Endodermal cell (in vitro differentiated cells): ENCODE data around the gene FAM151B. TPM values are rescaled to one million over a fixed set of nuclear protein-coding genes. Genes with fewer than 3 reads are reported as not detected.
"Not testable (repeated sequence)": the region's sequence is repeated elsewhere in the genome, so short reads cannot be mapped to it uniquely, and the experiment has no call there.

Experiments used
- DNase-seq: peaks from one replicate; pipeline ENCODE4 v3.0.0-alpha.2; 2017
- H3K27ac ChIP-seq: 2 replicates; pipeline ENCODE4 v1.5.1; 2013; ENCODE audit warnings: mild to moderate bottlenecking, low read depth, low read length, moderate library complexity
- H3K27me3 ChIP-seq: 2 replicates; pipeline ENCODE4 v1.6.1; 2013; ENCODE audit warnings: mild to moderate bottlenecking, low read length, moderate library complexity; ENCODE audit not compliant: insufficient read depth, control insufficient read depth, poor library complexity, severe bottlenecking
- H3K36me3 ChIP-seq: 2 replicates; pipeline ENCODE4 v1.7.0; 2013; ENCODE audit warnings: mild to moderate bottlenecking, low read length, moderate library complexity; ENCODE audit not compliant: control insufficient read depth, insufficient read depth
- H3K4me1 ChIP-seq: one replicate; pipeline ENCODE4 v1.7.0; 2013; ENCODE audit warnings: low read length; ENCODE audit not compliant: control insufficient read depth, insufficient read depth
- H3K4me3 ChIP-seq: 2 replicates; pipeline ENCODE4 v1.5.1; 2013; ENCODE audit warnings: mild to moderate bottlenecking, low read length, moderate library complexity
- H3K9ac ChIP-seq: 2 replicates; pipeline ENCODE4 v1.6.1; 2013; ENCODE audit warnings: mild to moderate bottlenecking, low read length, moderate library complexity; ENCODE audit not compliant: poor library complexity, severe bottlenecking; ENCODE audit errors: extremely low read depth
- H3K9me3 ChIP-seq: 2 replicates; pipeline ENCODE4 v1.6.1; 2013; ENCODE audit warnings: mild to moderate bottlenecking, low read length, moderate library complexity; ENCODE audit not compliant: control insufficient read depth
- H3K27ac Mint-ChIP-seq: 2 replicates; pipeline ENCODE4 v1.8.0; 2020; ENCODE audit warnings: mixed read lengths
- H3K27me3 Mint-ChIP-seq: 2 replicates; pipeline ENCODE4 v1.8.0; 2021; ENCODE audit warnings: mild to moderate bottlenecking, mixed read lengths; ENCODE audit not compliant: insufficient read depth
- H3K36me3 Mint-ChIP-seq: 2 replicates; pipeline ENCODE4 v1.8.0; 2020; ENCODE audit warnings: low read depth, mixed read lengths
- H3K4me1 Mint-ChIP-seq: 2 replicates; pipeline ENCODE4 v1.8.0; 2020; ENCODE audit warnings: mixed read lengths
- H3K4me3 Mint-ChIP-seq: 2 replicates; pipeline ENCODE4 v1.8.0; 2020; ENCODE audit warnings: mild to moderate bottlenecking, moderate library complexity, mixed read lengths
- H3K9me3 Mint-ChIP-seq: 2 replicates; pipeline ENCODE4 v1.8.0; 2020; ENCODE audit warnings: mild to moderate bottlenecking, mixed read lengths
- WGBS, 2 experiments: methylation state at CpG; one replicate each; pipeline versions ENCODE4 v1.1.5 to v1.1.7; 2013; ENCODE audit warnings: missing lambda C conversion rate in 2 of 2, mixed read lengths in 1 of 2; ENCODE audit not compliant: insufficient coverage in 1 of 2, insufficient read length in 1 of 2; 5-methylcytosine and 5-hydroxymethylcytosine counted together
- total RNA-seq, 2 donors: library from RNA; stranded (reverse); fragmentation: NEBNext Ultra II Directional in 1 of 2; extraction: Animal tissue kit (Norgen Biotek cat#: 25700) in 1 of 2; gene quantifications; 2 replicates in 1 of 2; 3 replicates in 1 of 2; pipeline ENCODE4 v1.2.1, GENCODE V29; 2021
- TF ChIP-seq, protein P1 (sequence below): fragments of 200-600 bp; sonication (generic); conservative IDR thresholded peaks from 2 replicates; pipeline ENCODE4 v1.5.0; 2021; ENCODE audit warnings: antibody characterized with exemption, mild to moderate bottlenecking

Gene FAM151B
- total RNA-seq, 2 donors from 2014 or later = 1.2 to 1.5 TPM

DNA sequence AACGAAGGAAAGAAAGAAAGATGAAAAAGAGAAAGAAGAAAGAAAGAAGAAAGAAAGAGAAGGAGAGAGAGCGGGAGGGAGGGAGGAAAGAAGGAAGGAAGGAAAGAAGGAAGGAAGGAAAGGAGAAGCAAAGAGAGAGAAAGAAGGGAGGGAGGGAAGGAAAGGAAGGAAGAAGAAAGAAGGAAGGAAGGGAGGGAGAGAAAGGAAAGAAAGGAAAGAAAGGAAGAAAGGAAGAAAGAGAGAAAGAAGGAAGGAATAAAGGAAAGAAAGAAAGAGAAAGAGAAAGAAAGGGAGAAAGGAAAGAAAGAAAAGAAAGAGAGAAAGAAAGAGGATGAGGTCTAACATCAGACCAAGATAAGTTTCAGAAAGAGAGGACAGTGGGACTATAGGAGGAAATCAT, 91.2 kb downstream of the FAM151B start:
- Mint-ChIP-seq H3K27me3 (peaks cover 50% of the 10 kb centered on the region), H3K27ac (no peak overlapping the region), H3K36me3 (no peaks in the 10 kb centered on the region), H3K4me1 (no peaks in the 10 kb centered on the region), H3K9me3 (no peaks in the 10 kb centered on the region), H3K4me3 (no peak overlapping the region)
- Histone ChIP-seq H3K4me1 (no peaks in the 10 kb centered on the region), H3K9ac (no peak overlapping the region), H3K36me3 (no peaks in the 10 kb centered on the region), H3K27me3 (peaks cover 36% of the 10 kb centered on the region), H3K9me3 (no peaks in the 10 kb centered on the region), H3K27ac (no peak overlapping the region), H3K4me3 (no peak overlapping the region)
- DNase-seq = no peak
- WGBS, 2 experiments = 89 to 94% methylated on average over 2 of the region's 2 CpGs
- TF ChIP-seq, protein P1, sequence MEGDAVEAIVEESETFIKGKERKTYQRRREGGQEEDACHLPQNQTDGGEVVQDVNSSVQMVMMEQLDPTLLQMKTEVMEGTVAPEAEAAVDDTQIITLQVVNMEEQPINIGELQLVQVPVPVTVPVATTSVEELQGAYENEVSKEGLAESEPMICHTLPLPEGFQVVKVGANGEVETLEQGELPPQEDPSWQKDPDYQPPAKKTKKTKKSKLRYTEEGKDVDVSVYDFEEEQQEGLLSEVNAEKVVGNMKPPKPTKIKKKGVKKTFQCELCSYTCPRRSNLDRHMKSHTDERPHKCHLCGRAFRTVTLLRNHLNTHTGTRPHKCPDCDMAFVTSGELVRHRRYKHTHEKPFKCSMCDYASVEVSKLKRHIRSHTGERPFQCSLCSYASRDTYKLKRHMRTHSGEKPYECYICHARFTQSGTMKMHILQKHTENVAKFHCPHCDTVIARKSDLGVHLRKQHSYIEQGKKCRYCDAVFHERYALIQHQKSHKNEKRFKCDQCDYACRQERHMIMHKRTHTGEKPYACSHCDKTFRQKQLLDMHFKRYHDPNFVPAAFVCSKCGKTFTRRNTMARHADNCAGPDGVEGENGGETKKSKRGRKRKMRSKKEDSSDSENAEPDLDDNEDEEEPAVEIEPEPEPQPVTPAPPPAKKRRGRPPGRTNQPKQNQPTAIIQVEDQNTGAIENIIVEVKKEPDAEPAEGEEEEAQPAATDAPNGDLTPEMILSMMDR = no peak

DNA sequence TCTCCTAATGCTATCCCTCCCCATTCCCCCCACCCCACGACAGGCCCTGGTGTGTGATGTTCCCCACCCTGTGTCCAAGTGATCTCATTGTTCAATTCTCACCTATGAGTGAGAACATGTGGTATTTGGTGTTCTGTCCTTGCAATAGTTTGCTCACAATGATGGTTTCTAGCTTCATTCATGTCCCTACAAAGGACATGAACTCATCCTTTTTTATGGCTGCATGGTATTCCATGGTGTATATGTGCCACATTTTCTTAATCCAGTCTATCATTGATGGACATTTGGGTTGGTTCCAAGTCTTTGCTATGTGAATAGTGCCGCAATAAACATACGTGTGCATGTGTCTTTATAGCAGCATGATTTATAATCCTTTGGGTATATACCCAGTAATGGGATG, 92.4 kb downstream of the FAM151B start:
- not testable (repeated sequence) for H3K27ac Mint-ChIP-seq, H3K9me3 ChIP-seq, H3K4me1 Mint-ChIP-seq, H3K4me3 ChIP-seq, DNase-seq, H3K9ac ChIP-seq, H3K27ac ChIP-seq, H3K4me1 ChIP-seq, H3K4me3 Mint-ChIP-seq, H3K36me3 Mint-ChIP-seq, H3K9me3 Mint-ChIP-seq, H3K36me3 ChIP-seq
- peaks cover 25% of the 10 kb centered on the region for H3K27me3 ChIP-seq
- H3K27me3 Mint-ChIP-seq = peaks cover 39% of the 10 kb centered on the region
- WGBS, 2 experiments = 100% methylated on average over 1 of the region's 3 CpGs; no CpG with 5 or more reads in 1 of the 2 experiments

DNA sequence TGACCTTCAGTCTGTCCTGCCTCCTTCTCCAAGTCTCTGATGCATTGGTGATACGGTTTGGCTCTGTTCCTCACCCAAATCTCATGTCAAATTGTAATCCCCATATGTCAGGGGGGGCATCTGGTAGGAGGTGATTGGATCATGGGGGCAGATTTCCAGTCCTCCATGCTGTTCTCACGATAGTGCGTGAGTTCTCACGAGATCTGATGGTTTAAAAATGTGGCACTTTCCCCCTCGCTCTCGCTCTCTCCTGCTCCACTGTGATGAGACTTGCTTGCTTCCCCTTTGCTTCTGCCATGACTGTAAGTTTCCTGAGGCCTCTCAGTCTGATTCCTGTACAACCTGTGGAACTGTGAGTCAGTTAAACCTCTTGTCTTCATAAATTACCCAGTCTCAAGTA, 96.9 kb downstream of the FAM151B start:
- Histone ChIP-seq H3K27me3 (peaks cover under 1% of the 10 kb centered on the region), H3K4me3 (no peak overlapping the region), H3K9me3 (no peaks in the 10 kb centered on the region), H3K4me1 (no peaks in the 10 kb centered on the region), H3K27ac (no peak overlapping the region), H3K36me3 (no peaks in the 10 kb centered on the region), H3K9ac (no peak overlapping the region)
- no peaks in the 10 kb centered on the region for H3K4me1 Mint-ChIP-seq
- H3K27me3 Mint-ChIP-seq = peaks cover 2% of the 10 kb centered on the region
- H3K4me3 Mint-ChIP-seq = no peak overlapping the region
- no peak overlapping the region for H3K27ac Mint-ChIP-seq
- DNase-seq = no peak
- TF ChIP-seq, protein P1 = no peak
- H3K9me3 Mint-ChIP-seq = no peaks in the 10 kb centered on the region
- no peaks in the 10 kb centered on the region for H3K36me3 Mint-ChIP-seq
- WGBS, 2 experiments = 94 to 97% methylated on average over 5 to 6 of the region's 6 CpGs

DNA sequence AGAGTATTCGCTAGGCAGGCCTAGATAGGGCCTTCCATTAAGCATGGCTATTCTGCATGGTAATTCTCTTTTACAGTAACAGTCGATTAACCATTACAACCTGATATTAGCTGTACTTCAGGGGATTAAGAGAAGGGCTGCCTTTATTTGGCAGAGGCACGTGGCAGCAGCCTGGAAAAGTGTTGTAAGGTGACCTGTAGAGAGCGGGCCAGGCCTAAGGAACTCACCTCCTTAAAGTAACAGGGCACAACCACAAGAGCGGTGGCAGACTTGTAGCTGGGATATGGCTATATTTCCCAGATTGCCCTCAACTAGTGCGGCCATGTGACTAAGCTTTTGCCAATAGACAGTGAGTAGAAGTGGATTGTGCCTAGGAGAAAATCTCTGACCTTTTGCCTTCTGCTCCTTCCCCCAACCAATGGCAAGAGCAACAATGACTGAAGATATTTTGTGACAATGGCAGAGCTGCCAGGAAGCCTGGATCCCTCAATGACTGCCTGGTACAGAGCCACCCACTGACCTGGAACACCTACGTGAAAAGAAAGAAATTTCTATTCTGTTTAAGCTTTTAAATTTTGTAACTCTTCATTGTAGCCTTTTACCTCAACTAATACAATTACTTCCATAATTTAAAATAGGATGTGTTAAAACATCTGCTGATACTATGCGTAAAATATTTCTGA, 101.1 kb downstream of the FAM151B start:
- TF ChIP-seq, protein P1 = no peak
- no peaks in the 10 kb centered on the region for H3K9me3 ChIP-seq
- H3K9ac ChIP-seq = no peak overlapping the region
- H3K27me3 ChIP-seq = no peaks in the 10 kb centered on the region
- H3K27me3 Mint-ChIP-seq = no peaks in the 10 kb centered on the region
- 89 to 93% methylated on average over 5 to 8 of the region's 8 CpGs for WGBS, 2 experiments
- H3K9me3 Mint-ChIP-seq = no peaks in the 10 kb centered on the region
- peaks cover 9% of the 10 kb centered on the region for H3K4me1 Mint-ChIP-seq
- no peak overlapping the region for H3K27ac ChIP-seq
- no peak overlapping the region for H3K27ac Mint-ChIP-seq
- H3K36me3 Mint-ChIP-seq = no peaks in the 10 kb centered on the region
- H3K4me1 ChIP-seq = no peaks in the 10 kb centered on the region
- no peak overlapping the region for H3K4me3 Mint-ChIP-seq
- no peak overlapping the region for H3K4me3 ChIP-seq
- DNase-seq = no peak
- no peaks in the 10 kb centered on the region for H3K36me3 ChIP-seq
